Calu3 (cell line): Measurements from ENCODE around the gene GHDC. TPM values are rescaled to one million over a fixed set of nuclear protein-coding genes. Genes with fewer than 3 reads are reported as not detected.
"Not testable (repeated sequence)": the region's sequence is repeated elsewhere in the genome, so short reads cannot be mapped to it uniquely, and the experiment has no call there.

ENCODE experiments used
- BruUV-seq: library from RNA; stranded (reverse); fragments of 400-500 nt; replicated peaks from 2 replicates; lab custom pipeline; 2021; lab: Mats Ljungman, UMichigan
- CTCF ChIA-PET: fragments of 300-600 bp; sonication (Branson Sonifier 250); formaldehyde crosslinking; loops from one replicate; lab custom pipeline; 2022; ENCODE audit warnings: antibody characterized with exemption; lab: Charles Lee
- DNase-seq: peaks from one replicate; pipeline ENCODE4 v3.0.0; 2022
- H3K27ac Mint-ChIP-seq: one replicate; pipeline ENCODE4 v1.8.0; 2022; ENCODE audit warnings: mixed read lengths; ENCODE audit not compliant: unreplicated experiment
- H3K27me3 Mint-ChIP-seq: one replicate; pipeline ENCODE4 v1.8.0; 2022; ENCODE audit warnings: mixed read lengths; ENCODE audit not compliant: unreplicated experiment
- H3K36me3 Mint-ChIP-seq: one replicate; pipeline ENCODE4 v1.8.0; 2022; ENCODE audit warnings: mild to moderate bottlenecking, moderate library complexity, mixed read lengths; ENCODE audit not compliant: insufficient read depth, unreplicated experiment
- H3K4me1 Mint-ChIP-seq: one replicate; pipeline ENCODE4 v1.8.0; 2022; ENCODE audit warnings: mild to moderate bottlenecking, low read depth, mixed read lengths; ENCODE audit not compliant: unreplicated experiment
- H3K4me3 Mint-ChIP-seq: one replicate; pipeline ENCODE4 v1.8.0; 2022; ENCODE audit warnings: mild to moderate bottlenecking, low read depth, moderate library complexity, mixed read lengths; ENCODE audit not compliant: unreplicated experiment
- H3K9me3 Mint-ChIP-seq: one replicate; pipeline ENCODE4 v1.8.0; 2022; ENCODE audit warnings: low read depth, mixed read lengths; ENCODE audit not compliant: unreplicated experiment
- CTCF ChIP-seq: fragments of 200-600 bp; IDR thresholded peaks from one replicate; pipeline ENCODE4 v1.8.0; 2022; ENCODE audit warnings: antibody characterized with exemption; ENCODE audit not compliant: unreplicated experiment
- intact Hi-C: fragments of 100-400 bp; cut with micrococcal nuclease; formaldehyde crosslinking; loops from one replicate; pipeline ENCODE4 v1.10.0; 2022; ENCODE audit not compliant: unreplicated experiment
- total RNA-seq: library from RNA; stranded (reverse); gene quantifications from 2 replicates; pipeline ENCODE4 v1.2.3, GENCODE V29; 2022

Gene GHDC
- total RNA-seq, 1 experiment from 2014 or later, result 37.4 TPM

- Mint-ChIP-seq H3K27ac (no peak overlapping the region), H3K4me1 (peaks cover 19% of the 10 kb centered on the region), H3K36me3 (peaks cover 34% of the 10 kb centered on the region), H3K4me3 (no peak overlapping the region), H3K27me3 (no peaks in the 10 kb centered on the region), H3K9me3 (no peaks in the 10 kb centered on the region)
- BruUV-seq, result no TSS peak
- CTCF ChIA-PET, result no interaction called here
- no peak for TF ChIP-seq CTCF
- intact Hi-C loops, result no loop called here
- no peak for DNase-seq
These were observed 47.2 kb downstream of the GHDC start for GRCh38 chr17:42146911-42147607.

- DNase-seq, intact Hi-C loops, H3K9me3 Mint-ChIP-seq, H3K27me3 Mint-ChIP-seq, H3K27ac Mint-ChIP-seq, BruUV-seq, H3K4me3 Mint-ChIP-seq: not testable (repeated sequence)
- H3K4me1 Mint-ChIP-seq, result peaks cover 16% of the 10 kb centered on the region
- peaks cover 53% of the 10 kb centered on the region for H3K36me3 Mint-ChIP-seq
- CTCF ChIA-PET, result interaction anchor here (0.6 kb wide), 1 partner anchor 42 kb away, joined by 3 read pairs; no protein-coding TSS in a partner anchor
These were observed 51.2 kb downstream of the GHDC start for GRCh38 chr17:42143138-42143537.

GRCh38 chr17:42142371-42142896 lies 51.9 kb downstream of the GHDC start:
- H3K27ac Mint-ChIP-seq, result no peak overlapping the region
- H3K4me3 Mint-ChIP-seq, result no peak overlapping the region
- peaks cover 53% of the 10 kb centered on the region for H3K36me3 Mint-ChIP-seq
- intact Hi-C loops, result no loop called here
- TF ChIP-seq CTCF, result no peak
- no TSS peak for BruUV-seq
- no peaks in the 10 kb centered on the region for H3K9me3 Mint-ChIP-seq
- no peak for DNase-seq
- H3K4me1 Mint-ChIP-seq, result peaks cover 16% of the 10 kb centered on the region
- CTCF ChIA-PET, result interaction anchor here (0.6 kb wide), 1 partner anchor 41 kb away, joined by 3 read pairs; no protein-coding TSS in a partner anchor
- H3K27me3 Mint-ChIP-seq, result no peaks in the 10 kb centered on the region

- H3K9me3 Mint-ChIP-seq, result no peaks in the 10 kb centered on the region
- H3K27me3 Mint-ChIP-seq, result no peaks in the 10 kb centered on the region
- intact Hi-C loops, result no loop called here
These were observed 52.9 kb downstream of the GHDC start for GRCh38 chr17:42141382-42141781.

GRCh38 chr17:42140690-42141089 lies 53.6 kb downstream of the GHDC start:
- intact Hi-C loops, H3K4me3 Mint-ChIP-seq, H3K9me3 Mint-ChIP-seq, H3K27ac Mint-ChIP-seq, BruUV-seq, H3K27me3 Mint-ChIP-seq, DNase-seq: not testable (repeated sequence)
- peaks cover 66% of the 10 kb centered on the region for H3K36me3 Mint-ChIP-seq
- CTCF ChIA-PET, result interaction anchor here (1.0 to 1.1 kb wide), 2 partner anchors 13 to 28 kb away, joined by 4 read pairs; partner anchors contain the start of gene DHX58
- peaks cover 31% of the 10 kb centered on the region for H3K4me1 Mint-ChIP-seq

More at GRCh38 chr17:42141382-42141781, 52.9 kb downstream of the GHDC start:
- BruUV-seq, result no TSS peak
- Mint-ChIP-seq H3K4me1 (peaks cover 25% of the 10 kb centered on the region), H3K36me3 (peaks cover 60% of the 10 kb centered on the region), H3K27ac (no peak overlapping the region), H3K4me3 (no peak overlapping the region)
- no peak for TF ChIP-seq CTCF
- DNase-seq, result no peak
- CTCF ChIA-PET, result interaction anchor here (0.5 to 1.0 kb wide), 2 partner anchors 12 to 1325 kb away, joined by 4 read pairs; no protein-coding TSS in a partner anchor

Other genes with a start within 250 kb of the GHDC start
- 144 and 156 TPM in 2 replicates for gene CNP, start 227.7 kb downstream of the GHDC start, total RNA-seq
- 184 and 193 TPM in 2 replicates for gene DNAJC7, start 177.1 kb downstream of the GHDC start, total RNA-seq
- gene NKIRAS2, start 174.4 kb downstream of the GHDC start, total RNA-seq, result 55.7 and 58.4 TPM in 2 replicates
- gene C17orf113, start 143.9 kb downstream of the GHDC start, total RNA-seq, result 4.2 and 4.5 TPM in 2 replicates
- 4.0 and 6.3 TPM in 2 replicates for gene ZNF385C, start 96.0 kb downstream of the GHDC start, total RNA-seq
- gene DHX58, start 81.8 kb downstream of the GHDC start, total RNA-seq, result 45.6 and 77.5 TPM in 2 replicates
- gene KAT2A, start 73.1 kb downstream of the GHDC start, total RNA-seq, result 94.7 and 100.0 TPM in 2 replicates
- gene HSPB9, start 71.7 kb downstream of the GHDC start, total RNA-seq, result 0.54 and 0.69 TPM in 2 replicates
- 284 and 315 TPM in 2 replicates for gene RAB5C, start 39.5 kb downstream of the GHDC start, total RNA-seq
- not detected in 2 replicates for gene KCNH4, start 13.4 kb downstream of the GHDC start, total RNA-seq
- gene HCRT, start 9.0 kb downstream of the GHDC start, total RNA-seq, result not detected in 2 replicates
- 45.4 and 45.8 TPM in 2 replicates for gene STAT5B, start 81.9 kb upstream of the GHDC start, total RNA-seq
- 3.1 and 3.9 TPM in 2 replicates for gene STAT5A, start 94.0 kb upstream of the GHDC start, total RNA-seq
- 183 and 196 TPM in 2 replicates for gene STAT3, start 193.9 kb upstream of the GHDC start, total RNA-seq
- 4.0 and 6.7 TPM in 2 replicates for gene CAVIN1, start 228.8 kb upstream of the GHDC start, total RNA-seq